ENCODE data around the gene LRRC47. TPM values are rescaled to one million over a fixed set of nuclear protein-coding genes. Genes with fewer than 3 reads are reported as not detected.

LRRC47 gene
- 31.1 and 35.7 TPM in 2 replicates for total RNA-seq

GRCh38 chr1:3796215-3797061 is at the start of gene LRRC47:
Gene LRRC47 (minus strand): TSS chr1:3796498. CDS start chr1:3796476, 22 bp downstream.

GRCh38 chr1:3772715-3773571 is 23.4 kb downstream of the LRRC47 start, which contains the start of gene SMIM1:
Gene SMIM1 (plus strand): TSS chr1:3772749. CDS start chr1:3775374, 2,625 bp downstream.

GRCh38 chr1:3752400-3752945 is 43.8 kb downstream of the LRRC47 start, which contains the start of gene CCDC27:
Gene CCDC27 (plus strand): TSS chr1:3752450. CDS start chr1:3752482, 32 bp downstream.

Other genes starting within 250 kb of the LRRC47 start
- gene MEGF6, start 185.0 kb downstream of the LRRC47 start, total RNA-seq, result 16.2 and 16.4 TPM in 2 replicates
- gene TPRG1L, start 171.5 kb downstream of the LRRC47 start, total RNA-seq, result 26.5 and 32.2 TPM in 2 replicates
- 19.9 and 20.4 TPM in 2 replicates for gene WRAP73, start 146.4 kb downstream of the LRRC47 start, total RNA-seq
- gene TP73, start 144.0 kb downstream of the LRRC47 start, total RNA-seq, result not detected in 2 replicates
- gene CCDC27, start 44.0 kb downstream of the LRRC47 start, total RNA-seq, result not detected in 2 replicates
- not detected in 2 replicates for gene SMIM1, start 23.7 kb downstream of the LRRC47 start, total RNA-seq
- 17.6 and 21.0 TPM in 2 replicates for gene CEP104, start 60.7 kb upstream of the LRRC47 start, total RNA-seq
- 7.0 and 8.5 TPM in 2 replicates for gene DFFB, start 61.0 kb upstream of the LRRC47 start, total RNA-seq
- 28.2 and 31.2 TPM in 2 replicates for gene C1orf174, start 103.8 kb upstream of the LRRC47 start, total RNA-seq